Stomach (tissue), 9 donors: ENCODE data around the gene ENTR1. TPM values are rescaled to one million over a fixed set of nuclear protein-coding genes. Genes with fewer than 3 reads are reported as not detected.
A peak's percentile ranks its signal among the peaks of the same experiment; 100 is the strongest.

Experiments used
- DNase-seq, 2 donors: peaks; one replicate each; pipeline versions ENCODE4 v3.0.0 to v3.0.0-alpha.2; 2013 to 2019
- H3K27ac ChIP-seq, 5 donors: fragments of 200-600 bp in 4 of 5; sonication (generic) in 4 of 5; one replicate each; pipeline ENCODE4 v1.5.1; 2013 to 2019; ENCODE audit warnings: mild to moderate bottlenecking in 1 of 5, moderate library complexity in 1 of 5
- H3K27me3 ChIP-seq, 3 donors: fragments of 200-600 bp; sonication (generic); one replicate each; pipeline ENCODE4 v1.5.1; 2017 to 2019; ENCODE audit warnings: mixed run types in 1 of 3
- H3K36me3 ChIP-seq, 4 donors: fragments of 200-600 bp; sonication (generic); 1 replicate in 3 of 4; 2 replicates in 1 of 4; pipeline ENCODE4 v1.5.1; 2016 to 2019
- H3K4me1 ChIP-seq, 4 donors: fragments of 200-600 bp; sonication (generic); one replicate each; pipeline ENCODE4 v1.5.1; 2016 to 2019
- H3K4me3 ChIP-seq, 4 donors: fragments of 200-600 bp; sonication (generic) in 3 of 4; one replicate each; pipeline ENCODE4 v1.5.1; 2016 to 2019; ENCODE audit warnings: mild to moderate bottlenecking in 1 of 4
- H3K9me3 ChIP-seq, 4 donors: fragments of 200-600 bp; sonication (generic); one replicate each; pipeline ENCODE4 v1.5.1; 2016 to 2019
- POLR2A ChIP-seq, 4 donors: fragments of 450-650 bp; IDR thresholded peaks; one replicate each; pipeline ENCODE4 v1.6.1; 2016; ENCODE audit warnings: antibody characterized with exemption in 4 of 4, control low read depth in 2 of 4, mild to moderate bottlenecking in 1 of 4, moderate library complexity in 1 of 4
- POLR2AphosphoS5 ChIP-seq, 3 donors: sonication (generic); formaldehyde crosslinking; IDR thresholded peaks; one replicate each; pipeline ENCODE4 v1.6.1; 2016; ENCODE audit warnings: antibody characterized with exemption in 3 of 3
- WGBS, 5 donors: extraction: QIAGEN DNeasy Blood & Tissue Kit in 3 of 5; methylation state at CpG; one replicate each; pipeline versions ENCODE4 v1.1.5 to v1.1.7; 2013 to 2018; 5-methylcytosine and 5-hydroxymethylcytosine counted together
- intact Hi-C: fragments of 100-400 bp; cut with DNase I; formaldehyde crosslinking; loops from one replicate; pipeline ENCODE4 v1.15.1; 2023; ENCODE audit warnings: low total_unique reads
- polyA plus RNA-seq, 3 donors: library from polyadenylated mRNA; stranded (reverse); fragments of 200-250 nt; gene quantifications; one replicate each; pipeline ENCODE4 v1.2.3, GENCODE V29; 2013
- total RNA-seq, 5 donors: library from RNA; depleted of rRNA; stranded (reverse); fragments of >200 nt; gene quantifications; one replicate each; pipeline versions ENCODE4 v1.1.0 to v1.2.3, GENCODE V29; 2014 to 2016
- TF ChIP-seq, protein P1 (sequence below), 7 experiments: fragments of 450-650 bp in 4 of 7; fragments of 200-600 bp in 3 of 7; sonication (generic) in 3 of 7; IDR thresholded peaks; one replicate each; pipeline ENCODE4 v1.5.1; 2016 to 2019; ENCODE audit warnings: antibody characterized with exemption in 7 of 7, control low read depth in 2 of 7, mild to moderate bottlenecking in 1 of 7
- donor health status: healthy with polysubstance abuse.
- donor health status: Bipolar disorder and iron deficiency.
- donor health status: healthy.

The ENTR1 gene
- total and polyA plus RNA-seq, 8 donors: 20.6 to 184 (median 34.8) TPM

DNA sequence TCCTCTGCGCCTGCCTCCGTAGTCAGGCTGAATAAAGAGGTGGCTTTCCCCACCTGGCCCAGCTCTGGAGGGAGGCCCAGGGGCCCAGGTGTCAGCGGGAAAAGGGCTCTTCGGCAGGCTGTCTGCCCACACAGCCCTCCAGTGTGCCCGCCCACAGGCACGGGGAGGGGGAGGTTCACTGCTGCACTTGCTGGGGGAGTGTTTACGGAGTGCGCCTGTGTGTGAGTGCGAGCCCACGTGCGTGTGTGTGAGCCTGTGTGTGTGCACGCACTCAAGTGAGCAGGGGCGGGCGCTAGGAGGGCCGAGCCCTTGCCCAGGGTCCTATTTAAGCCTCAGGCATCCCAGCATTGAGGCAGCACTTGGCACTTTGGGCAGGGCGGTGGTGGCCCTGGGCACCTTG, 57.7 kb downstream of the ENTR1 start:
- H3K9me3 ChIP-seq: no peaks in the 10 kb centered on the region
- WGBS, 5 donors: 45 to 63% (median 55%) methylated on average over 12 to 16 of the region's 16 CpGs
- peaks cover 0 to 40% (median 23%) of the 10 kb centered on the region in 4 donors for H3K36me3 ChIP-seq
- TF ChIP-seq POLR2AphosphoS5 (IDR thresholded peaks at IDR 0.05) (no peak), POLR2A (IDR thresholded peaks at IDR 0.05) (no peak)
- TF ChIP-seq, protein P1, sequence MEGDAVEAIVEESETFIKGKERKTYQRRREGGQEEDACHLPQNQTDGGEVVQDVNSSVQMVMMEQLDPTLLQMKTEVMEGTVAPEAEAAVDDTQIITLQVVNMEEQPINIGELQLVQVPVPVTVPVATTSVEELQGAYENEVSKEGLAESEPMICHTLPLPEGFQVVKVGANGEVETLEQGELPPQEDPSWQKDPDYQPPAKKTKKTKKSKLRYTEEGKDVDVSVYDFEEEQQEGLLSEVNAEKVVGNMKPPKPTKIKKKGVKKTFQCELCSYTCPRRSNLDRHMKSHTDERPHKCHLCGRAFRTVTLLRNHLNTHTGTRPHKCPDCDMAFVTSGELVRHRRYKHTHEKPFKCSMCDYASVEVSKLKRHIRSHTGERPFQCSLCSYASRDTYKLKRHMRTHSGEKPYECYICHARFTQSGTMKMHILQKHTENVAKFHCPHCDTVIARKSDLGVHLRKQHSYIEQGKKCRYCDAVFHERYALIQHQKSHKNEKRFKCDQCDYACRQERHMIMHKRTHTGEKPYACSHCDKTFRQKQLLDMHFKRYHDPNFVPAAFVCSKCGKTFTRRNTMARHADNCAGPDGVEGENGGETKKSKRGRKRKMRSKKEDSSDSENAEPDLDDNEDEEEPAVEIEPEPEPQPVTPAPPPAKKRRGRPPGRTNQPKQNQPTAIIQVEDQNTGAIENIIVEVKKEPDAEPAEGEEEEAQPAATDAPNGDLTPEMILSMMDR (IDR thresholded peaks at IDR 0.05): no peak
- H3K4me1 ChIP-seq: peaks cover 5 to 36% (median 15%) of the 10 kb centered on the region in 4 donors
- H3K27ac ChIP-seq: peak overlapping the region in 1 of 5 donors; percentile 44
- no peaks in the 10 kb centered on the region for H3K27me3 ChIP-seq
- peak in 1 of 2 donors; percentile 84 for DNase-seq
- intact Hi-C loops: no loop called here
- H3K4me3 ChIP-seq: peak overlapping the region in 2 of 4 donors; percentile 15 to 39

Other genes with a start within 250 kb of the ENTR1 start
- gene LHX3, start 205.5 kb downstream of the ENTR1 start, total RNA-seq: not detected
- gene LHX3, start 205.5 kb downstream of the ENTR1 start, polyA plus RNA-seq: not detected
- gene QSOX2, start 164.8 kb downstream of the ENTR1 start, total RNA-seq: 10 to 100 TPM in 2 of 5 donors, 1 to 10 TPM in 3; 4.7 to 33.5 (median 7.7) TPM
- gene QSOX2, start 164.8 kb downstream of the ENTR1 start, polyA plus RNA-seq: 1 to 10 TPM; 1.5 to 4.5 (median 2.6) TPM
- 1 to 10 TPM in 2 of 5 donors, under 1 TPM in 2, not detected in 1; 0.45 to 2.8 (median 1.7) TPM for gene CCDC187, start 106.5 kb downstream of the ENTR1 start, total RNA-seq
- under 1 TPM; 0.12 to 0.31 (median 0.18) TPM for gene CCDC187, start 106.5 kb downstream of the ENTR1 start, polyA plus RNA-seq
- 10 to 100 TPM in 3 of 5 donors, 1 to 10 TPM in 2; 3.5 to 16.5 (median 14.6) TPM for gene GPSM1, start 83.1 kb downstream of the ENTR1 start, total RNA-seq
- gene GPSM1, start 83.1 kb downstream of the ENTR1 start, polyA plus RNA-seq: 10 to 100 TPM in 1 of 3 donors, 1 to 10 TPM in 2; 6.3 to 17.4 (median 9.6) TPM
- gene DNLZ, start 46.9 kb downstream of the ENTR1 start, total RNA-seq: 10 to 100 TPM in 1 of 5 donors, 1 to 10 TPM in 3, not detected in 1; 1.3 to 10.1 (median 7.4) TPM
- 10 to 100 TPM; 13.9 to 16.8 (median 15.0) TPM for gene DNLZ, start 46.9 kb downstream of the ENTR1 start, polyA plus RNA-seq
- 1 to 10 TPM in 3 of 5 donors, under 1 TPM in 1, not detected in 1; 0.92 to 8.2 (median 1.6) TPM for gene CARD9, start 36.9 kb downstream of the ENTR1 start, total RNA-seq
- 1 to 10 TPM in 2 of 3 donors, under 1 TPM in 1; 0.92 to 2.0 (median 1.1) TPM for gene CARD9, start 36.9 kb downstream of the ENTR1 start, polyA plus RNA-seq
- gene SNAPC4, start 10.4 kb downstream of the ENTR1 start, total RNA-seq: 10 to 100 TPM in 1 of 5 donors, 1 to 10 TPM in 4; 1.8 to 58.2 (median 5.8) TPM
- 1 to 10 TPM; 2.9 to 4.6 (median 4.1) TPM for gene SNAPC4, start 10.4 kb downstream of the ENTR1 start, polyA plus RNA-seq
- gene PMPCA, start within 50 bp of the ENTR1 start, total RNA-seq: 100 to 1,000 TPM in 1 of 5 donors, 10 to 100 TPM in 4; 32.7 to 121 (median 59.5) TPM
- gene PMPCA, start within 50 bp of the ENTR1 start, polyA plus RNA-seq: 10 to 100 TPM; 25.8 to 47.0 (median 32.6) TPM
- gene INPP5E, start 29.2 kb upstream of the ENTR1 start, total RNA-seq: 10 to 100 TPM in 2 of 5 donors, 1 to 10 TPM in 3; 6.2 to 32.1 (median 9.7) TPM
- 1 to 10 TPM; 3.2 to 9.0 (median 4.2) TPM for gene INPP5E, start 29.2 kb upstream of the ENTR1 start, polyA plus RNA-seq
- gene SEC16A, start 72.4 kb upstream of the ENTR1 start, total RNA-seq: 100 to 1,000 TPM in 1 of 5 donors, 10 to 100 TPM in 4; 14.6 to 105 (median 60.3) TPM
- gene SEC16A, start 72.4 kb upstream of the ENTR1 start, polyA plus RNA-seq: 10 to 100 TPM; 29.9 to 44.2 (median 32.2) TPM
- gene NOTCH1, start 135.4 kb upstream of the ENTR1 start, total RNA-seq: 100 to 1,000 TPM in 1 of 5 donors, 10 to 100 TPM in 4; 18.4 to 338 (median 62.5) TPM
- gene NOTCH1, start 135.4 kb upstream of the ENTR1 start, polyA plus RNA-seq: 1 to 10 TPM; 1.4 to 7.9 (median 2.3) TPM